ENCODE data around the gene SPOCK1.

Gene SPOCK1

GRCh38 chr5:137156180-137156579 is 342.9 kb downstream of the SPOCK1 start:
- TF ChIP-seq, protein P1, sequence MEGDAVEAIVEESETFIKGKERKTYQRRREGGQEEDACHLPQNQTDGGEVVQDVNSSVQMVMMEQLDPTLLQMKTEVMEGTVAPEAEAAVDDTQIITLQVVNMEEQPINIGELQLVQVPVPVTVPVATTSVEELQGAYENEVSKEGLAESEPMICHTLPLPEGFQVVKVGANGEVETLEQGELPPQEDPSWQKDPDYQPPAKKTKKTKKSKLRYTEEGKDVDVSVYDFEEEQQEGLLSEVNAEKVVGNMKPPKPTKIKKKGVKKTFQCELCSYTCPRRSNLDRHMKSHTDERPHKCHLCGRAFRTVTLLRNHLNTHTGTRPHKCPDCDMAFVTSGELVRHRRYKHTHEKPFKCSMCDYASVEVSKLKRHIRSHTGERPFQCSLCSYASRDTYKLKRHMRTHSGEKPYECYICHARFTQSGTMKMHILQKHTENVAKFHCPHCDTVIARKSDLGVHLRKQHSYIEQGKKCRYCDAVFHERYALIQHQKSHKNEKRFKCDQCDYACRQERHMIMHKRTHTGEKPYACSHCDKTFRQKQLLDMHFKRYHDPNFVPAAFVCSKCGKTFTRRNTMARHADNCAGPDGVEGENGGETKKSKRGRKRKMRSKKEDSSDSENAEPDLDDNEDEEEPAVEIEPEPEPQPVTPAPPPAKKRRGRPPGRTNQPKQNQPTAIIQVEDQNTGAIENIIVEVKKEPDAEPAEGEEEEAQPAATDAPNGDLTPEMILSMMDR (IDR thresholded peaks at IDR 0.05; ENCODE audit: borderline replicate concordance, insufficient read depth, low read depth, low read length): no peak
- no peak overlapping the region for H3K4me3 ChIP-seq (ENCODE audit: low read depth, low read length)

GRCh38 chr5:137155261-137156000 is 343.7 kb downstream of the SPOCK1 start:
- TF ChIP-seq, protein P1 (IDR thresholded peaks at IDR 0.05; ENCODE audit: borderline replicate concordance, insufficient read depth, low read depth, low read length): no peak
- no peak overlapping the region for H3K4me3 ChIP-seq (ENCODE audit: low read depth, low read length)

- TF ChIP-seq, protein P1 (IDR thresholded peaks at IDR 0.05; ENCODE audit: borderline replicate concordance, insufficient read depth, low read depth, low read length): no peak
Measured at GRCh38 chr5:137152616-137153015, 346.5 kb downstream of the SPOCK1 start.

GRCh38 chr5:137148655-137149054 is 350.5 kb downstream of the SPOCK1 start:
- H3K4me3 ChIP-seq (ENCODE audit: low read depth, low read length): no peak overlapping the region
- TF ChIP-seq, protein P1 (IDR thresholded peaks at IDR 0.05; ENCODE audit: borderline replicate concordance, insufficient read depth, low read depth, low read length): no peak

More at GRCh38 chr5:137152616-137153015, 346.5 kb downstream of the SPOCK1 start:
- no peak overlapping the region for H3K4me3 ChIP-seq (ENCODE audit: low read depth, low read length)

GRCh38 chr5:137148159-137148558 is 351.0 kb downstream of the SPOCK1 start:
- TF ChIP-seq, protein P1 (IDR thresholded peaks at IDR 0.05; ENCODE audit: borderline replicate concordance, insufficient read depth, low read depth, low read length): no peak
- no peak overlapping the region for H3K4me3 ChIP-seq (ENCODE audit: low read depth, low read length)

DNA sequence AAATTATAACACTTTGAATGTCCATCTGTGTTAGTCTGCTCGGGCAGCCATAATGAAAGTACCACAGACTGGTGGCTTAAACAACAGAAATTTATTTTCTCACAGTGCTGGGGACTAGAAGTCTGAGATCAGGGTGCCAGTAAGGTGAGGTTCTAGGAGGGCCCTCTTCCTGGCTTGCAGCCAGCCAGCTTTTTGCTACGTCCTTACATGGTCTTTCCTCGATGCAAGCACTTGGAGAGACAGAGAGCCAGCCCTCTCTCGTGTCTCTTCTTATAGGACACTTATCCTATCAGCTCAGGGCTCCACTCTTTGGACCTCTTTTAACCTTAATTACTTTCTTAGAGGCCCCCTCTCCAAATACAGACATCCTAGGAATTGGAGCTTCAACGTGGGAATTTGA is 351.8 kb downstream of the SPOCK1 start:
- TF ChIP-seq, protein P1 (IDR thresholded peaks at IDR 0.05; ENCODE audit: borderline replicate concordance, insufficient read depth, low read depth, low read length): no peak
- H3K4me3 ChIP-seq (ENCODE audit: low read depth, low read length): no peak overlapping the region

DNA sequence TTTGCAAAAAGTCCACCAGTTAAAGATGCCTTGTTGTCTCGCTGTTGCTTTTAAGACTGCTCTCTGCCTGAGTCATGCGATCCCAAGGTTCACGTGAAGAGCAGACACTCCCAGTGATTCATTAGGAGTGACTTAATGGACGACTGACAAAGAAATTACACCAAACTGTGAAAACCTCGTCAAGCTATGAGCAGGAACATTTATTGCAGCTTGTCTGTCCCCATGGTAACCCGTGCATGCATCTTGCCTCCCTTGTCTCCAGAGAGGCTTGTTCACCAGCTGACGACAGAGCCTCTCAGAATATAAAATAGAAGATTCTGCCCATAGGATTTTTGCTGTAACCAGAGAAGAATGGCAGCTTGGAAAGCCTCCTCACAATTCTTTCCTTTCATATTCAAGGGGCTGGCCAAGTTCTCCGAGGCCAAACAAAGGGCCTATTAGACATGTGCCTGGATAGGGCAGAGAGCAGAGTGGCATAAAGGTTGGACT is 352.7 kb downstream of the SPOCK1 start:
- no peak overlapping the region for H3K4me3 ChIP-seq (ENCODE audit: low read depth, low read length)
- TF ChIP-seq, protein P1 (IDR thresholded peaks at IDR 0.05; ENCODE audit: borderline replicate concordance, insufficient read depth, low read depth, low read length): no peak

Data from GM12875 (cell line).